Measurements from ENCODE around the gene APBA2.

Gene APBA2

DNA sequence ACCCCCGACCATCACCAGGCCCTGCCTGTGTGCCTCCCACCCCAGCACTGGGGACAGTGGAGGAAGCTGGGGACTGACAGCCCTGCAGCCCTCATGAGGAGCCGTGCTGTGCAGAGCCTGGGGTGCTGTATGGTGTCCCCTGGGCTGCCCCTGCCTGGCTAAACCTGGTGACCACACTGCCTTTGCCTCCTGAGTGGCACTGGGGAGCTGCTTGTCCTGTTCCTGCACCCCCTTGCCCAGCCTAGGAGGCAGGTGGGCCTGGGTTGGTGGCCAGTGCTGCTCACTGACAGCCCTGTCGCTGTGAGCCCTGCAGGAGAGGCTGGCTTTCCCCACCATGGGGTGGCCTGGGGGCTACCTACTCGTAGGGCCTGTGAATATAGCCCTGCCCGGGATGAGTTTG lies 224.4 kb downstream of the APBA2 start:
- FAIRE-seq, result no peak

DNA sequence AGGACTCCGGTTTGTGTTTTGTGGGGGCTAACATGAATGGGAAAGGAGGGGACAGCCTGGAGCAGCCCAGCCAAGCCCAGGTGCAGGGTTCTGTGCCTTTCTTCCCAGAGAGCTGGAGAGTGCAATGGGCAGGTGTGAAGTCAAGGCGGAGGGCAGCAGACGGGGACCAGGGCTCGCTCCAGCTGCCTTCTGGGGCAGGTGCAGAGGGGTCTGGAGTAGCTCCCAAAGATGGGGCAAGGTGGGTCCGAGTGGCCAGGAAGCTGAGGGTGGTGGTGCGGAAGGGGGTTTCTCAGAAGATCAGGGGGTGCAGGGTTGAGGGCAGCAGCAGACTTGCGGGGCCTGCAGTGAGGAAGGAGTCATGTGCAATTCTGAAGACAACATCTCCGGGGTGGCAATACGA lies 225.0 kb downstream of the APBA2 start:
- FAIRE-seq, result no peak

DNA sequence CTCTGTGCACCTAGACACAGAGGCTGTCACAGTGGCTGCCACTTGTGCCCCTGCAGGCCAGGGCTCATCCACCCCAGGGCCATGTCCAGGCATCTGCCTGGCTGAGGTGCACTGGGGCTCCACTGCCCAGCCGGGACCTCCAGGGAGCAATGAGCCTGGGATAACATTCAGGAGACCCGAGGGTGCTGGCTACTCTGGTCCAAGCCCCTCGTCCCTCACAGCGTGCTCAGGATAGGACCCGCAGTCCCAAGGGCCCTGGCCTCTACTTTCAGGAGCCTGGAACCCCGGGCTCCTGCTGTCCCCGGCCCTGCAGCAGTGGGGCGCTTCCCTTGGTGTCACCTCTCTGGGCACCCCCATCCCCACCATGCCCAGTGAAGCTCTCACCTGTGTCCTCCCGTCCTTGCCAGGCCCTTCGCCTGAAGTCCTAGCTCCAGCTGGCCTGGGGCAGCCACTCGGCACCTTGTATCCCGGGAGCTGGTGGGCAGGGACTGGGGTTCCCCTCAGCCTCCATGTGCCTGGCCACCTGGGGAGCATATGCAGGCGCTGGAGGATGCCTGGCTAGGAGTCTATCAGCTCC lies 226.0 kb downstream of the APBA2 start:
- FAIRE-seq, result no peak

DNA sequence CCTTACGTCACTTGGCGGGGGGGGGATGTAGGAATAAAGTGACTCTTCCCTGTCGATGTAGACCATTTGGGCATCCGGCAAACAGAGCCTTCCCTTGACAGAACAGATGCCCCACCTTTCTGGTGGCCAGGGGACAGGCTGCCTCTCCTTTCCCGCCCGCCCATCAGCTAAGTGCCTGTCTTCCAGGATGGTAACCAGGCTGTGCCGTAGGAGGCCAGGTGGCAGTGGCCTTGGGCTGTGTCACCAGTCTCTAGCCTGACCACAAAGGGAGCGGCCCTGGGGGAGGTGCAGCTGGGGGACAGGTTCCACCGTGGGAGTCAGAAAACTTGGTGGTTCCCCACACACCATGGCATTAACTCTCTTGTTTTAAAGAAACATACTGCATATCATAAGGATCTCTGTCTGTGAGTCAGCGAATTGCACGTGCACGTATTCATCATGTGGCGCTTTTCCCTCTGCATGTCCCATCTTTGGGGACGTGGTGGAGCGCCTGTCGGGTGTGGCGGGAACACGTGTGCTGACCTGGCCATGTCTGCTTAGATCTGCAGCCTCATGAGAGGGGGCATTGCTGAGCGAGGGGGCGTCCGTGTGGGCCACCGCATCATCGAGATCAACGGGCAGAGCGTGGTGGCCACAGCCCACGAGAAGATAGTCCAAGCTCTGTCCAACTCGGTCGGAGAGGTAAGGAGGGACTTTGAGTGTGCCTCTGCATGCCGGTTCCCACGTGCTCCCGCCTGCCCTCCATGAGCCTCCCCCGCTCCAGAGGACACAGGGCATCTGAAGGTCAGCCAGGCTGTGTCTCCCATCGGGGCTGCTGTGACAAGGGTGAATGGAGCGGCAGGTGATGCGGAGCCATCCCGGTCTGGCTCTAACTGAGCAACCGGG lies 227.8 kb downstream of the APBA2 start:
- FAIRE-seq, result no peak

DNA sequence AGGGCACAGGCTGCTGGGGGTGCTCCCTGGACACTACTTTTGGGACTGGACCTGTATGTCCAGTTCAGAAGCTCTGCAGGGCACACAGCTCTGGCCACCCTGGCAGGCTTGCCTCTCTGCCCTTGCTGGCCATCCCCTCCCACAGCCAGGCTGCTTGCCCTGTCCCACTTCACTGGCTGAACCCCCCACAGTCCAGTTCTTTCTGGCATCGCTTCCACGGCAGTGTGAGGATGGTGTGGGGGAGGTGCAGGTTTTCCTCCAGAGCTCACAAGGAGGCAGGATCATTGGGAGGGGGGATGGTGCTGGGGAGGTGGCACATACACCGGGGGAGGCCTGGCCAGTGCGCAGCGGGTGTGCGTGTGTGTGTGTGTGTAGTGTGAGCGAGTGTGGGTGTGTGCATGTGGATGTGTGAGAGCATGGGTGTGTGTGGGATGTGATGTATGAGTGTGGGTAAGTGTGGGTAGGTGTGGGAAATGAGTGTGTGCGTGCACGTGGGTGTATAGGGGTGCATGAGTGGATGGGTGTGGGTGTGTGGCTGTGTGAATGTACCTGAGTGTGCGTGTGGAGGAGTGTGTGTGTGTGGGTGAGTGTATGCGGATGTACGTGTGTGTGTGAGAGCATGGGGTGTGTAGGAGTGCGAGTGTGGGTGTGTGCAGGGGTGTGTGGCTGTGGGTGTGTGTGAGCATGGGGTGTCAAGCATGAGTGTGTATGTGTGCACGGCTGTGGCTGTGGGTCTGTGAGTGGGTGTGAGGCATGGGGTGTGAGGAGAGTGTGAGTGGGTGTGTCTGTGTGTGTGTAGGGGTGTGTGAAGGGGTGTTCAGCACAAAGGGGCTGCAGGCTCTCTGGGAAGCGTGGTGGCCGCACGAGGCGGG lies 228.7 kb downstream of the APBA2 start:
- no peak for FAIRE-seq

DNA sequence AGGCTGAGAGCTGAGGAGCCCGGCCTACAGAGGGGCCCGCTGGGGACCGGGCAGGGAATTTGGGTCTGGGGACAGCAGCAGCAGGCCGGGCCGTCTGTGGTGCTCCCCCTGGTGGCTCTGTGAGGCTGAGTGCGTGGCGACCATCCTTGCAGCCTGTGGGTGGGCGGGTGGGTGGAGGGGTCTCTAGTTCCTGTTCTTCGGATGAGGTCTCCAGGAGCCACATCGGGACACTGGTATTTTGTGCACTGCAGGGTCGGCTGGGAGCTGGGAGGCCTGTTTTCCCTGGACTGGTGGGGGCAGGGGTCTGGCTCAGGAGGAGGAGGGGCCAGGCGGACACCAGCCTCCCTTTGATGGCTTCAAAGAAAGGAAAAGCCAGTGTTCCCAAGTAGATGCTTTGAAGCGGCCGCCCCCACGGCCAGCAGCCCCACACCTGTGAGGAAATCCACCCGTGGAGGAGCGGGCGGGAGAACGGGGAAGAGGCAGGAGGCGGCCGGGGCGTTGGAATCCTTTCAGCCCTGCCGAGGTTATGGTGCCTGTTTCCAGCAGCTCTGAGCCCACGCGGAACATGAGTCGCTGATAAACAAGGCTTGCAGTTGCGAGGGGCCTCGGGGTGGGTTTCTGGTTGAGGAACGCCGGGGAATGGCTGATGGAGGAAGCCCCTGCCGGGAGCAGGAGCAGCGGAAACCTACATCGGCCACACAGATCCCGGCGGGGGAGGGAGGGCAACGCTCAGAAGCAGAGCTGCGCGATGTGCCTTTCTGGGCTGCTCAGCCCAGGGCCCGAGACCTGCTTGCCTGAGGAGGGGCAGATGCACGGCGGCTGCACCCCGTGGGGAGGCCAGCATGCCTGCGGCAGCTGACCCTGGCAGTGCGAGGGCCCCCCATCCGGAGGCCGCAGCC lies 229.6 kb downstream of the APBA2 start:
- FAIRE-seq, result no peak

DNA sequence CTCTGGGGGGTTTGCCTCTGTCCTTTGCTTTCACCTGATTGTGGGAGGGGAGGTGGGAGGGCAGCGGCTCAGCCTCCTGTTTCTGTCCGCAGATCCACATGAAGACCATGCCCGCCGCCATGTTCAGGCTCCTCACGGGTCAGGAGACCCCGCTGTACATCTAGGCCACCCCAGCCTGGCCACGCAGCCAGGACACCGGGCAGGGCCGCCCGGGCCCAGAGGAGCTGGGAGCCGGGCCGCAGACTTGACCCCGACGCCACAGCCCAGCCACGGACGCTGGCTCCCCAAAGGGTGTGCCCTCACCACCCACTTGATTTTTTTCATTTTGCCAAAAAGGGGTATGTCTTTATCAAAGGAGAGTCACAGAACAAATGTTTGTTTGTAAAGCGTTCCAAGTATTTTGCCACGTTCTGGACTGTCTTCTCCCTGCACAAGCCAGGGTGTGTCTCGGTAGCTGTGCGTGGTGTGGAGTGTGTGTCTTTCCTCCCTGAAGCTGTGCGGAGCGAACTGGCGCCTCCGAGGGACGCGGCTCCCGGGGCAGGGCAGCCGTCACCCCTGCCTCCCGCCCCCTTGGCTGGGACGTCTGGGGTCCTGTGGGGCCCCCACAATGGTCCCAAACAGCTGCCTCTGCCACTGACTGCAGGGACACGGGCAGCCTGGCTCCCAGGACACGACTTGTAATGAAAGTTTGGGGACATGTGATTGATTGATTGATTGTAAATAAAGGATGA lies 231.4 kb downstream of the APBA2 start:
- FAIRE-seq, result no peak

DNA sequence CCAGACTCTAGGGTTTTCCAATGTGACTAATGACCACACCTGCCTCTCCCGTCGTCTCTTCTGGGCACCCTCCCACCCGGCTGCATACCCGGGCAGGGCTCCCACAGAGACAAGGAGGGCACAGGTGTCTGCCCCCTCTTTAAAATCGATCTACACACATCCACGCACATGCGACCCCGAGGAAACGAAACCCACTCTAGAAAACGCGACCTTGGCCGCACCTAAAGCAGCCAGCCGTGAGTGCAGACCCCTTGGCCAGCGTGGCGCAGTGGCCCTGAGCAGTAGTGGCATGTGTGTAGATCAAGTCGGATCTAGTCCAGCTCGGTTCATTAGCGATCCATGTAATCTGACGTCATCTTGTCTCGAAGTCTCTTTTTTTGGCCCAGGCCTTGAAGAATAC lies 232.0 kb downstream of the APBA2 start:
- no peak for FAIRE-seq

DNA sequence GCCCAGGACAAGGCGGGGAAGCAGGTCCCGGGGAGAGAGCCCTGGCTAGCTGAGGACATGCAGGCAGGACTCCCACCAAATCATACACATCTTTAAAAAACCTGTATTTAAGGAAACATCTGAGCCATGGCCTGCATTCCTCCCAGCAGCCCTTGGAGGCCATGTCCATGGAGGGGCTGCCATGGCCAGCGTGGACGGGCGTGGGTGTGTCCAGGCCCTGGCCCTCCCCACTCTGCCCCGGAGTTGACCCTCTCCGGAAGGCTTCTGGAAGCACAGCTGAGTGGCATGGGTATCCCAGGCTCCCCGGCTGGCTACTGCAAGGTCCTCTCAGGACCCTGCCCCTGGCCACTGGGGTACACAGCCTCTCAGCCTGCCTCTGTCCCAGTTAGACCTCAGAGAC lies 234.1 kb downstream of the APBA2 start:
- FAIRE-seq, result no peak

DNA sequence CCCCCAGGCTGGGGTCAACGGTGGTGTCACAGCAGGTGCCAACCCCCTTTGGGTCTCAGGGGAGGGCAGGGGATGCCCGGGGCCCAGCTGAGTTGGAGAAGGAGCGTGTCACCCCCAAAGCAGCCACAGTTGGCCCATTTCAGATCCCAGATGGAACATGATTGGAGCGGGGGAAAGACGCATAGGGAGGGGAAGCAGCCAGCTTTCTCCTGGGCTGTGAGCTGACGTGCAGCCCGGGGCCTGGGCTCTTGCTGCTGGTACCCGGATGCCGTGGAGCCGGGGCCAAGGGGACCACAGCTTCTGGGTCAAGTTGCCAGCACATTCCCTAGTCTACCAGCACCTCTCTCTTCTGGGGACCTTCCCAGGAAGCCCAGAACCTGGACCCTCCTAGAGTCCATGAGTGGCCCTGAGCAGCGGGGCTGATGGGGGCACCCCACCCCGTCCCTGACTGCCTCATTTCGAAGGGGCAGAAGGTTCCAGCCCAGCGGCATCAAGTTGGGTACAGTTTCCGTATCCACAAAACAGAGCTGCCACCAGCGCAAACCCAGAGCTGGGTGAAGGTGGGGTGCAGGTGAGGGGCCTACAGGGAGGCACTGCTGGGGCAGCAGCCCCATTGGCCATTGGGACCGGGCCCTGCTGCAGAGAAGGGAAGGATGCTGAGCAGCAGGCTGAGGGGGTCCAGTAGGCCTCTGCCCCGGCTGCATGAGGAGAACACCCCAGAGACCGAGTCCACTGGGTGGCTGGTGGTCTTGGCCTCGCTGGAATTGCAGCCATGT lies 235.0 kb downstream of the APBA2 start:
- FAIRE-seq, result no peak

DNA sequence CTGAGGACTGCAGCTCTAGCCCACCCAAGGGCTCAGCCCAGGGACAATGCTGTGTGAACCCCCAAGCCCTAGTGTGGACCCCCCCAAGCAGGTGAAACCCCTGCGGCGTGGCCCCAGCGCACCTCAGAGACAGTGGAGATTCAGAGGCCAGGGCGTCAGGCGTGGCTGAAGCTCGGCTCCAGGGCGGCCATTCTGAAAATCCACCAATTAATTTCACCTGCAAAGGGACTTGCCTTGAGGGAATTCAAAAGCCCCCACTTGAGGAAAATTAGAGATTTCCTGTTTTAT lies 235.5 kb downstream of the APBA2 start:
- no peak for FAIRE-seq

DNA sequence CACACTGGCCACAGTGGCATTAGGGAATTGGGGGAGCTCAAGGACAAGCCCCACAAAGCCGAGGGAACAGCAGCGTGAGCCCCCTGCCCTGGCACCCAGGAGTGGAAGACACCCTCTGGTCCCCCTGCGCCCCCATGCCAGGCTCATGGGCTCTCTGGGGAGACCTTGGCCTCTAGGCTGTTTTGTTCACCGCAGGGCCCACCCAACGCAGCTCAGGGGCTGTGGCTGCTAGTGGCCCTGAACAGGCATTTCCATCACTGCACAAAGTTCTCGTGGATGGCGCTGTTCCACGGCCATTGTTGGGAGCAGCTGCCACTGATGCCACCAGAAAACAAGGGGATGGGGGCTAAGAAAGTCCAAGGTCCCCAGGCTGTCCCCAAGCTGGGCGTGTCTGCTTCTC lies 236.1 kb downstream of the APBA2 start:
- no peak for FAIRE-seq

DNA sequence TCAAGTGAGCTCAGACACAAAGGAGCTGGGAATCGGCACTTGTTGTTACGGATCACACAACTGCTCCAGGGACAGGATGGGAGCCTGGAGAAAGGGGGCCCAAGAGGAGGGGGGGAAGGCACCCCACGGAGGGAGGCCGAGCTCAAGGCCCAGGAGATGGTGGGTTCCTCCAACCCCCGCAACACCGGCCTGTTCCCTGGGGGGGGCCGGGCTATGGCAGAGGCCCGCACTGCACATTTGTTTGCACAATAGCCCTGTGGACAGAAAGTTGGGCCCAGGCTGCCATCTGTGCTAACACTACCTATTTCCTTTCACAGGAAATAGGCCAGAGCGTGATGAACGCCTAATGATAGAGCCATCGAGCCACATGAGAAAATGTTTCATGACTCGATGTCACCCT lies 236.7 kb downstream of the APBA2 start:
- FAIRE-seq, result no peak

DNA sequence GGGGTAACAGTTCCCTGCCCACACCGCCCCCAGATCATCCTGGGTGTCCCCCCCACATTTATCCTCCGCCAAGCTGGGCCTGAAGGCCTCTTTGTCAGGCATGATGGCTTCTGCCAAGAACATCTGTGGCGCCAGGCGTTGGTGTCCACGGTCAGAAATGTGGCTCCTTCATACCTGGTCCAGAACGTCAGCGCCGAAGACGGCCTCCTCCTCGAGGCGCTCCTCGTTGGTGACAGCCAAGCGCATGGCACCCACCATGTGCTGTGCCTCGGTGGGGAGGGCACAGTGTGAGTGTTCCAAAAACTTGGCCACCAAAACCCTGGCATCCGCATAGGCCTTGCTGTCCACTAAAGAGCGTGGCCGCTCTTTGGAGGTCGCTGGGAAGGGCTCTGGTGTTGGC lies 237.4 kb downstream of the APBA2 start:
- no peak for FAIRE-seq

DNA sequence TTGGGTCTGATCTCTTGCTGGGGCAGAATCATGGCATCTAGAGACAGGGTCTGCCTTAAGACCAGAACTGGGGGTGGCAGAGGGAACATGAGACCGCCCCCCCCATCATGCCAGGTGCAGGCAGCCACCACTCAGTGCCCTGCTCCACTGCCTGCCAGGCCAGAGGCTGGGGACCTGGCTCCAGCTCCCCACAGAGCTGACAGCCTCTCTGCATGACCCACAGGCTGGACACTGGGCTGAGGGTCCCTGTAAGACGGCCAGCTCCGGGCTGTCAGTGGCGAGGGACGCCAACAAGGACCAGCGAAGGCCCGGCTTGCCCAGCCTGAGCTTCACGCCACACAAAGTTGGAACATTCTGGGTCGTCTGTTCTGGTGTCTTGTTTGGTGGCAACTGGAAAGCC lies 238.2 kb downstream of the APBA2 start:
- no peak for FAIRE-seq

DNA sequence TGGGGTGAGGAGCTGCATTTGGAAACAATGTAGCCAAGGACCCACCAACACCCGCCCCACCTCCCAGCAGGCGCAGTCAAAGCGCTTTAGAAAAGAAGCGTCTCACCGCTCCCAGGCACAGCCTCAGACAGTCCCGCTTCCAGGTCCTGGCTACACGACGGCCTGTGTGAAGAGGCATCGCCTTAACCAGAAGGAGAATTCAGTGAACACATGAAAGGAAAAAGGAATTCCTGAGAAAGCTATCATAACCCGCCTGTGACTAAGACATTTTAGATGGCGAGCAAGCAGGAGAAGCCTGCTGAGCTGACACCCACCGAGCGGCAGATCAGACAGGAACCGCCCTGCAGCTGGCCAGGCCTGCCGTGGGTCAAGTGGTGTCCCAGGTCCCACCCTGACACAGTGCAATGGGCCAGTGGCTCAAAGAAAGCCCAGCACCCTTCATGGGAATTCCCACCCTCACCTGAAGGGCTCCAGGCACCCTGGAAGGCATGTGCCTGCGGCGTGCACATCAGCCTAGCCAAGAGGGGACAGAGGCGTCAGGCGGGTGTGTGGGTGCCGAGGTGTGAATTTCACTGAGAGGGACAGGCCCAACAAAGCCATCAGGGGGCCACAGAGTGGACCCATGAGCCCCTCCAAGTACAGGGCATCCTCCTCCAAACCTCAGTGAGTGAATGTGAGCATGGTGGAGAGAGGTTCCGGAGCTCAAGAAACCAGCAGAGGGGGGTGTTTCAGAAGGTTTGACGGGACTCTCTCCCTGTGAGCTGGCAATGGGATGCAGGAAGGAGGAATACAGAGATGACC lies 239.0 kb downstream of the APBA2 start:
- FAIRE-seq, result no peak

DNA sequence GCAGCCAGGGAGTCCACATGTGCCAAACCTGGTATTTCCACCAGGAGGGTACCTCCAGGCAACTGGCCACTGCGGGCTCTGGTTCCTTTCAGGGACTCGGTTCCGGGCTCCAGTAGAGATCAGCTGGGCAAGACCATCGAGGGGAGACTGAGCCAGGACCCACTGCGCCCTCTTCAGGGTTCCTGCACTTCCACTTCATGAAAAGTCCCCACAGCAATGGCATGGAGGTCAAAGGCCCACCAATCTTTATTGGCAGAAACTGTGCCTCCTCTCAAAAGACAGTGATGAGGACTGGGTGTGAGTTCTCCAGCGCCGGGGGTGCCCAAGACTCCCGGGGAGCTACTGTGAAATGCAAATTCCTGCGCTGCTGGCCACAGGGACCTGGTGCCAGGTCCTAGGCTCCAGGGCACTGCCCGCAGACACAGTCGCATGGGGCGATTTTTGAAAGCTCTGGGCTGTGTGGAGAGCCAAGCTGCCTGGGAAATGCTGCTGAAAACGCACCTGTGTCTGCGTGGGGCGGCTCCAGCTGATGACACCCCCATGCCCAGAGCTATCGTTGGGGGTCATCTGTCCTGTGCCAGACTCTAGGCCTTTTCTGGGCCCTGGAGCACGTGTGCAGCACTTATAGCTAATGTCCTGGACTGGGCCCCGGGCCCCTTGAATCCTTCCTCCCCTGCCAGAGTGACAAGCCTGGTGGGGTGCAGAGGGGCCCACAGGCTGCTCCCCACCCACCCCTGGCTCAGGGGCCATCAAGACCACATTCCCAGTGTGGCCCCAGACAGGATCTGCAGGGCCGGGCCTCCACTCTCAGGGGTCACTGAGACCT lies 239.8 kb downstream of the APBA2 start:
- no peak for FAIRE-seq

DNA sequence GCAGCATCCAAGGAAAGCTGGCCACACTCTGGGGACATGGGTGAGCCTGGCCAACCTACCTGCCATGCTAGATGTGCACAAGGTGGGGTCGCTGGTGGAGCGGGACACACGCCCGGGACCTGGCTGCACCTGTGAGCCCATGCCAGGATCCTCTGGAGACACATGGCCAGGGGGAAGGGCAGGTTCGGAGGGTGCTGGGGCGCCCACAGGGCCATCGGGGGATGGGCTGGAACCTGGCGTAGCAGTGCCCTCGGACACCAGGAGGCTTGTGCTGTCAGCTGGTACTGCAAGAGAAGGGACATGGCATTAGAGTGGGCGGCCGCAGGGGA lies 240.4 kb downstream of the APBA2 start:
- FAIRE-seq, result no peak

DNA sequence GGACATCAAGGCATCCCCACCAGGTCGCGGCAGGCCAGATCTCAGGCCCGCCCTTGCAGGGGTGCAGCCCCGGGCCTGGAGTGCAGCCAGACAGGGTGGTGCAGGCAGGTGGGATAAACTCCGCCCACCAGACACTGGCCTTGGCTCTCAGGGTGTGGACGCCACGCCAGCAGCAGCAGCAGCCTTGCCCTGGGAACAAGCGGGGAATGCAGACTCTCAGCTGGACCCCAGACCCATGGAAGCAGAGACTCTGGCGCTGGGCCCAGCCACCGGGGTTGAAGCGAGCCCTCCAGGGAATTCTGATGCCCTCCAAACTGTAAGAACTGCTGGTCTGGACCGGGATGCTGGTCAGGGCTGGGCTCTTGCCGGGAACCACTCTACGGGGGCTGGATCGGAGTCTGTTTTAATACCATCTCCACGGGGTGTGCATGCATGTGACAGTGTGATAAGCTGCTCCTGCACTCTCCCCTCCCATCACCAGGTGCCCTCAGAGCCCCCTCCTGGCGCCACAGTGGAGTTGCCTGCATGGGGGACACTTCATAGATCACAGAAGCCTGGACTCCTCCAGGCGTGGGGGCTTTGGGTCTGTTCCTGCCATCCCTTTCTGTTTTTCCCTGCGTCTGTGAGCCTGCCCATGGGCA lies 241.2 kb downstream of the APBA2 start:
- FAIRE-seq, result no peak

Data from A204.1 (cell line).